K562 (cell line): ENCODE measurements around the gene CCDC85C.

Experiments
- ATF3 ChIP-seq, 2 experiments: fragments of 450-650 bp in 1 of 2; sonication (generic) in 1 of 2; formaldehyde crosslinking in 1 of 2; IDR thresholded peaks in 1 of 2; conservative IDR thresholded peaks in 1 of 2; 2 replicates each; pipeline versions ENCODE4 v1.6.1 to v1.8.1; 2016 to 2023; ENCODE audit warnings: mild to moderate bottlenecking in 2 of 2, moderate library complexity in 2 of 2, inconsistent platforms in 1 of 2, missing genetic modification reagents in 1 of 2
- ATF4 ChIP-seq: fragments of 450-650 bp; formaldehyde crosslinking; IDR thresholded peaks from 2 replicates; pipeline ENCODE4 v1.4.0; 2022; ENCODE audit warnings: mild to moderate bottlenecking, moderate library complexity
- ETS2 ChIP-seq: IDR thresholded peaks from 2 replicates; pipeline ENCODE4 v1.6.1; 2016; ENCODE audit warnings: borderline replicate concordance, missing genetic modification characterization, mild to moderate bottlenecking, moderate library complexity, missing compliant biosample characterization; ENCODE audit not compliant: poor library complexity, severe bottlenecking
- SIN3A ChIP-seq, 2 experiments: fragments of 150-350 bp in 1 of 2; IDR thresholded peaks; 2 replicates each; pipeline ENCODE4 v1.6.1; 2011 to 2016; ENCODE audit warnings: borderline replicate concordance in 2 of 2, low read depth in 2 of 2, low read length in 2 of 2, mild to moderate bottlenecking in 2 of 2, moderate library complexity in 2 of 2; ENCODE audit not compliant: control insufficient read depth in 1 of 2
- ZNF12 ChIP-seq: sonication (generic); formaldehyde crosslinking; IDR thresholded peaks from 2 replicates; pipeline ENCODE4 v1.4.0; 2020; ENCODE audit warnings: mild to moderate bottlenecking, missing genetic modification reagents
- ZNF766 ChIP-seq: fragments of 200-800 bp; sonication (Bioruptor generic); conservative IDR thresholded peaks from 2 replicates; pipeline ENCODE4 v1.6.1; 2016; ENCODE audit warnings: missing genetic modification characterization, missing compliant biosample characterization
- TF ChIP-seq, protein P1 (sequence below): fragments of 250-450 bp; sonication (Bioruptor Pico); IDR thresholded peaks from 2 replicates; pipeline ENCODE4 v1.4.0; 2020; ENCODE audit warnings: mild to moderate bottlenecking, moderate library complexity

DNA sequence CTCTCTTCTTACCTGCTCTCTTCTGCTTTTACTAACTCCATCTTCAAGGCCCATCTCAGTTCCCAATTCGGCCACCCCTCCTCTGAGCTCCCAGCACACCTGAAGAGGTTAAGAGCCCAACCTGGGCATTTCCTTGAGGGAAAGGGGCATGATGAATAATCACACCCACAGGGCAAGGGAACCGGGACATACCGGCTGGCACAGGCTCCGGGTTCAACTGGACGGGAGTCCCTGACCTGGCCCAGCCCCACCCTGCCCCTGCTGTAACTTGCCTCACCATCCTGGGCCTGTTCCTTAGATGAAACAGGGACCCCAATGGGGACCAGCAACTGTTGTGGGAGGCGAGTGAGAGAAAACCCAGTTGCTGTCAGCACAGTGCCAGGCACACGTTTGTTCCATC, 8.5 kb downstream of the CCDC85C start:
- TF ChIP-seq ATF3 (IDR thresholded peaks at IDR 0.05) (no peak), ATF3 (CRISPR knock-in tag; conservative IDR thresholded peaks at IDR 0.05) (no peak), ETS2 (tag) (no peak), ZNF766 (CRISPR knock-in tag) (no peak), SIN3A (IDR thresholded peaks at IDR 0.05; ENCODE audit: borderline replicate concordance in 2 of 2, control insufficient read depth in 1 of 2, low read depth in 2 of 2, low read length in 2 of 2) (no peak), ZNF12 (CRISPR knock-in tag) (no peak), ATF4 (CRISPR knock-in tag) (no peak)
- TF ChIP-seq, protein P1, sequence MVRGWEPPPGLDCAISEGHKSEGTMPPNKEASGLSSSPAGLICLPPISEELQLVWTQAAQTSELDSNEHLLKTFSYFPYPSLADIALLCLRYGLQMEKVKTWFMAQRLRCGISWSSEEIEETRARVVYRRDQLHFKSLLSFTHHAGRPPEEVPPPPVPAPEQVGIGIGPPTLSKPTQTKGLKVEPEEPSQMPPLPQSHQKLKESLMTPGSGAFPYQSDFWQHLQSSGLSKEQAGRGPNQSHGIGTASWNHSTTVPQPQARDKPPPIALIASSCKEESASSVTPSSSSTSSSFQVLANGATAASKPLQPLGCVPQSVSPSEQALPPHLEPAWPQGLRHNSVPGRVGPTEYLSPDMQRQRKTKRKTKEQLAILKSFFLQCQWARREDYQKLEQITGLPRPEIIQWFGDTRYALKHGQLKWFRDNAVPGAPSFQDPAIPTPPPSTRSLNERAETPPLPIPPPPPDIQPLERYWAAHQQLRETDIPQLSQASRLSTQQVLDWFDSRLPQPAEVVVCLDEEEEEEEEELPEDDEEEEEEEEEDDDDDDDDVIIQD: no peak
